SK-N-SH treated with all-trans-retinoic acid at 6 μM for 48 hours (cell line): ENCODE results near the gene KDM4C.

Experiments used
- ARNTL ChIP-seq: fragments of 450-650 bp; formaldehyde crosslinking; IDR thresholded peaks from 2 replicates; pipeline ENCODE4 v1.5.0; 2020; ENCODE audit warnings: low read depth, mild to moderate bottlenecking, moderate library complexity, borderline replicate concordance
- BACH2 ChIP-seq: fragments of 250-450 bp; sonication (Bioruptor Pico); IDR thresholded peaks from 2 replicates; pipeline ENCODE4 v1.9.0; 2021; ENCODE audit warnings: mild to moderate bottlenecking, borderline replicate concordance
- ISL1 ChIP-seq: fragments of 250-450 bp; sonication (Bioruptor Pico); IDR thresholded peaks from 2 replicates; pipeline ENCODE4 v2.1.2; 2022; ENCODE audit warnings: mild to moderate bottlenecking, moderate library complexity
- PATZ1 ChIP-seq: fragments of 250-450 bp; sonication (Bioruptor Pico); IDR thresholded peaks from 2 replicates; pipeline ENCODE4 v1.8.0; 2020; ENCODE audit warnings: mild to moderate bottlenecking, moderate library complexity, borderline replicate concordance
- RARB ChIP-seq: fragments of 250-450 bp; sonication (Bioruptor Pico); IDR thresholded peaks from 2 replicates; pipeline ENCODE4 v1.8.0; 2021; ENCODE audit warnings: mild to moderate bottlenecking, moderate library complexity
- TCF4 ChIP-seq: fragments of 250-450 bp; sonication (Bioruptor Pico); IDR thresholded peaks from 2 replicates; pipeline ENCODE4 v1.8.0; 2021; ENCODE audit warnings: mild to moderate bottlenecking, moderate library complexity, borderline replicate concordance
- ZFP30 ChIP-seq: fragments of 450-650 bp; formaldehyde crosslinking; IDR thresholded peaks from 2 replicates; pipeline ENCODE4 v1.5.0; 2022; ENCODE audit warnings: mild to moderate bottlenecking, moderate library complexity
- ZNF8 ChIP-seq: fragments of 450-650 bp; formaldehyde crosslinking; IDR thresholded peaks from 2 replicates; pipeline ENCODE4 v1.5.0; 2020; ENCODE audit warnings: mild to moderate bottlenecking, moderate library complexity
- TF ChIP-seq, protein P1 (sequence below): fragments of 250-450 bp; sonication (Bioruptor Pico); IDR thresholded peaks from 2 replicates; pipeline ENCODE4 v1.5.1; 2020; ENCODE audit warnings: low read depth, mild to moderate bottlenecking, moderate library complexity
- TF ChIP-seq, protein P2 (sequence below): fragments of 250-450 bp; sonication (Bioruptor Pico); IDR thresholded peaks from 2 replicates; pipeline ENCODE4 v1.5.0; 2020; ENCODE audit warnings: mild to moderate bottlenecking, moderate library complexity

DNA sequence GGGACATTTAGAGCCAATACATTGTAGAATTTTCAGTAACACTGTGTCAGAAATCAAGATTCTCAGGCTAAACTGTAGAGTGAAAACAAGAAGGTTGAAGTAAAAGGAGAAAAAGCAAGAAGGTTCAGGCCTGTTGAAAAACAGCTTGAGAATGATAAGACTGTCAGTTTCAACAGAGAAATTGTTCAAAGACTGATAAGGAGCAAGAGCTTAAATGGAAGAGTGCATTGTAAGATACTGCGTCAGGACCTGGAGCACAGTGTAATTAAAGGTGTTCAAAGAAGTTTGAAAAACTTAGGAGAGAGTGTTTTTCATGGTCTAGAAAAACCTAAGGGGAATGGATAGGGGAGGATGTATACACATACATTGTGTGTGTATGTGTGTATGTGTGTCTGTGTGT is 408.3 kb downstream of the KDM4C start:
- TF ChIP-seq PATZ1 (CRISPR knock-in tag): no peak
- TF ChIP-seq ZFP30: no peak
- TF ChIP-seq ARNTL (CRISPR knock-in tag): no peak
- no peak for TF ChIP-seq BACH2
- no peak for TF ChIP-seq ZNF8 (CRISPR knock-in tag)
- no peak for TF ChIP-seq TCF4 (CRISPR knock-in tag)
- TF ChIP-seq, protein P1, sequence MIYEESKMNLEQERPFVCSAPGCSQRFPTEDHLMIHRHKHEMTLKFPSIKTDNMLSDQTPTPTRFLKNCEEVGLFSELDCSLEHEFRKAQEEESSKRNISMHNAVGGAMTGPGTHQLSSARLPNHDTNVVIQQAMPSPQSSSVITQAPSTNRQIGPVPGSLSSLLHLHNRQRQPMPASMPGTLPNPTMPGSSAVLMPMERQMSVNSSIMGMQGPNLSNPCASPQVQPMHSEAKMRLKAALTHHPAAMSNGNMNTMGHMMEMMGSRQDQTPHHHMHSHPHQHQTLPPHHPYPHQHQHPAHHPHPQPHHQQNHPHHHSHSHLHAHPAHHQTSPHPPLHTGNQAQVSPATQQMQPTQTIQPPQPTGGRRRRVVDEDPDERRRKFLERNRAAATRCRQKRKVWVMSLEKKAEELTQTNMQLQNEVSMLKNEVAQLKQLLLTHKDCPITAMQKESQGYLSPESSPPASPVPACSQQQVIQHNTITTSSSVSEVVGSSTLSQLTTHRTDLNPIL: no peak
- no peak for TF ChIP-seq RARB (CRISPR knock-in tag)
- no peak for TF ChIP-seq ISL1 (CRISPR knock-in tag)
- TF ChIP-seq, protein P2, sequence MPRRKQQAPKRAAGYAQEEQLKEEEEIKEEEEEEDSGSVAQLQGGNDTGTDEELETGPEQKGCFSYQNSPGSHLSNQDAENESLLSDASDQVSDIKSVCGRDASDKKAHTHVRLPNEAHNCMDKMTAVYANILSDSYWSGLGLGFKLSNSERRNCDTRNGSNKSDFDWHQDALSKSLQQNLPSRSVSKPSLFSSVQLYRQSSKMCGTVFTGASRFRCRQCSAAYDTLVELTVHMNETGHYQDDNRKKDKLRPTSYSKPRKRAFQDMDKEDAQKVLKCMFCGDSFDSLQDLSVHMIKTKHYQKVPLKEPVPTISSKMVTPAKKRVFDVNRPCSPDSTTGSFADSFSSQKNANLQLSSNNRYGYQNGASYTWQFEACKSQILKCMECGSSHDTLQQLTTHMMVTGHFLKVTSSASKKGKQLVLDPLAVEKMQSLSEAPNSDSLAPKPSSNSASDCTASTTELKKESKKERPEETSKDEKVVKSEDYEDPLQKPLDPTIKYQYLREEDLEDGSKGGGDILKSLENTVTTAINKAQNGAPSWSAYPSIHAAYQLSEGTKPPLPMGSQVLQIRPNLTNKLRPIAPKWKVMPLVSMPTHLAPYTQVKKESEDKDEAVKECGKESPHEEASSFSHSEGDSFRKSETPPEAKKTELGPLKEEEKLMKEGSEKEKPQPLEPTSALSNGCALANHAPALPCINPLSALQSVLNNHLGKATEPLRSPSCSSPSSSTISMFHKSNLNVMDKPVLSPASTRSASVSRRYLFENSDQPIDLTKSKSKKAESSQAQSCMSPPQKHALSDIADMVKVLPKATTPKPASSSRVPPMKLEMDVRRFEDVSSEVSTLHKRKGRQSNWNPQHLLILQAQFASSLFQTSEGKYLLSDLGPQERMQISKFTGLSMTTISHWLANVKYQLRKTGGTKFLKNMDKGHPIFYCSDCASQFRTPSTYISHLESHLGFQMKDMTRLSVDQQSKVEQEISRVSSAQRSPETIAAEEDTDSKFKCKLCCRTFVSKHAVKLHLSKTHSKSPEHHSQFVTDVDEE (CRISPR knock-in tag): no peak
